DOHH2 (cell line): ENCODE measurements around the gene RELN.

Source experiments
- H3F3A ChIP-seq: fragments of 200-600 bp; sonication (generic), shearing (Covaris generic); 2 replicates; pipeline ENCODE4 v1.6.0; 2016; ENCODE audit warnings: antibody characterized with exemption, mild to moderate bottlenecking; ENCODE audit not compliant: control insufficient read depth, insufficient read depth
- H3K27ac ChIP-seq: fragments of 200-600 bp; sonication (generic); 2 replicates; pipeline ENCODE4 v1.5.1; 2014; ENCODE audit warnings: low read depth, mild to moderate bottlenecking, low read length, moderate library complexity
- H3K27me3 ChIP-seq: fragments of 200-600 bp; sonication (generic); 2 replicates; pipeline ENCODE4 v1.6.1; 2014; ENCODE audit warnings: mild to moderate bottlenecking, low read length, mixed read lengths; ENCODE audit not compliant: control insufficient read depth
- H3K36me3 ChIP-seq: fragments of 200-600 bp; sonication (generic); 2 replicates; pipeline ENCODE4 v1.6.1; 2014; ENCODE audit warnings: mild to moderate bottlenecking, low read length, moderate library complexity, mixed read lengths; ENCODE audit not compliant: control insufficient read depth
- H3K4me1 ChIP-seq: fragments of 200-600 bp; sonication (generic); 2 replicates; pipeline ENCODE4 v1.6.1; 2014; ENCODE audit warnings: mild to moderate bottlenecking, low read length, mixed read lengths; ENCODE audit not compliant: control insufficient read depth
- H3K4me2 ChIP-seq: fragments of 200-600 bp; sonication (generic); 2 replicates; pipeline ENCODE4 v1.6.0; 2014; ENCODE audit warnings: mild to moderate bottlenecking, low read length, moderate library complexity
- H3K4me3 ChIP-seq: fragments of 200-600 bp; sonication (generic); 2 replicates; pipeline ENCODE4 v1.5.1; 2014; ENCODE audit warnings: mild to moderate bottlenecking, low read length, mixed read lengths
- H3K79me2 ChIP-seq: fragments of 200-600 bp; sonication (generic); 2 replicates; pipeline ENCODE4 v1.6.1; 2014; ENCODE audit warnings: mild to moderate bottlenecking, low read length, mixed read lengths; ENCODE audit not compliant: control insufficient read depth
- H3K9me2 ChIP-seq: fragments of 200-600 bp; sonication (generic); replicated peaks from 2 replicates; pipeline ENCODE4 v1.6.1; 2014; ENCODE audit warnings: mild to moderate bottlenecking, low read length, mixed read lengths; ENCODE audit not compliant: control insufficient read depth
- H3K9me3 ChIP-seq: fragments of 200-600 bp; sonication (generic); 2 replicates; pipeline ENCODE4 v1.6.1; 2014; ENCODE audit warnings: antibody characterized with exemption, low read length, mixed read lengths; ENCODE audit not compliant: control insufficient read depth, insufficient read depth
- H4K20me1 ChIP-seq: fragments of 200-600 bp; sonication (generic); 2 replicates; pipeline ENCODE4 v1.6.0; 2014; ENCODE audit warnings: low read depth, mild to moderate bottlenecking, antibody characterized with exemption, low read length, moderate library complexity; ENCODE audit not compliant: control insufficient read depth, insufficient read depth
- CTCF ChIP-seq: fragments of 200-600 bp; sonication (generic); IDR thresholded peaks from one replicate; pipeline ENCODE4 v1.5.1; 2014; ENCODE audit warnings: antibody characterized with exemption, mild to moderate bottlenecking, low read depth, low read length; ENCODE audit not compliant: poor library complexity, severe bottlenecking
- EZH2phosphoT487 ChIP-seq: fragments of 200-600 bp; sonication (generic); IDR thresholded peaks from 2 replicates; pipeline ENCODE4 v1.6.1; 2017; ENCODE audit warnings: borderline replicate concordance, mild to moderate bottlenecking, antibody characterized with exemption, low read length, moderate library complexity, mixed read lengths

The RELN gene

GRCh38 chr7:103640031-103640779, 349.3 kb downstream of the RELN start:
- H3K4me3 ChIP-seq = no peak overlapping the region
- H3K9me3 ChIP-seq = no peaks in the 10 kb centered on the region
- H3K27me3 ChIP-seq = 0 out of 2 replicates have a peak, but pooled peaks cover 3% of the 10 kb centered on the region
- no peaks in the 10 kb centered on the region for H3K4me1 ChIP-seq
- no peak overlapping the region for H3K27ac ChIP-seq
- H3K79me2 ChIP-seq = no peaks in the 10 kb centered on the region
- H4K20me1 ChIP-seq = no peaks in the 10 kb centered on the region
- H3K4me2 ChIP-seq = no peak overlapping the region
- H3K36me3 ChIP-seq = no peaks in the 10 kb centered on the region
- TF ChIP-seq CTCF (no peak), EZH2phosphoT487 (no peak)
- H3K9me2 ChIP-seq = no peaks in the 10 kb centered on the region
- no peaks in the 10 kb centered on the region for H3F3A ChIP-seq

GRCh38 chr7:103637726-103638125, 351.7 kb downstream of the RELN start:
- Histone ChIP-seq H3K9me2 (no peaks in the 10 kb centered on the region), H3K4me3 (no peak overlapping the region), H3K79me2 (no peaks in the 10 kb centered on the region), H3K4me2 (no peak overlapping the region), H3K27me3 (0 out of 2 replicates have a peak, but pooled peaks cover 3% of the 10 kb centered on the region), H3F3A (no peaks in the 10 kb centered on the region), H3K4me1 (no peaks in the 10 kb centered on the region), H3K9me3 (no peaks in the 10 kb centered on the region), H3K36me3 (no peaks in the 10 kb centered on the region), H3K27ac (no peak overlapping the region), H4K20me1 (no peaks in the 10 kb centered on the region)
- TF ChIP-seq CTCF (no peak), EZH2phosphoT487 (no peak)

- Histone ChIP-seq H3K4me1 (no peaks in the 10 kb centered on the region), H3K4me3 (no peak overlapping the region), H3K79me2 (no peaks in the 10 kb centered on the region), H3K4me2 (no peak overlapping the region), H3K36me3 (no peaks in the 10 kb centered on the region), H4K20me1 (no peaks in the 10 kb centered on the region), H3K9me2 (no peaks in the 10 kb centered on the region), H3K27me3 (0 out of 2 replicates have a peak, but pooled peaks cover 3% of the 10 kb centered on the region), H3K9me3 (no peaks in the 10 kb centered on the region), H3F3A (no peaks in the 10 kb centered on the region), H3K27ac (no peak overlapping the region)
- TF ChIP-seq CTCF (no peak), EZH2phosphoT487 (no peak)
These were observed 352.4 kb downstream of the RELN start for GRCh38 chr7:103637094-103637493.
